H1 (cell line): ENCODE measurements around the gene MARCHF2. TPM values are rescaled to one million over a fixed set of nuclear protein-coding genes. Genes with fewer than 3 reads are reported as not detected.

ENCODE experiments used
- CTCF ChIA-PET: fragments of 300-600 bp; sonication (Branson Sonifier 250); formaldehyde crosslinking; loops from one replicate; lab custom pipeline; 2021; ENCODE audit not compliant: partially characterized antibody; lab: Charles Lee
- POLR2A ChIA-PET: fragments of 300-600 bp; sonication (Branson Sonifier 250); formaldehyde crosslinking; loops from one replicate; lab custom pipeline; 2021; ENCODE audit warnings: inconsistent platforms; ENCODE audit not compliant: partially characterized antibody; lab: Charles Lee
- DNase-seq, 2 experiments: peaks; one replicate each; pipeline versions ENCODE4 v3.0.0 to v3.0.0-alpha.2; 2010 to 2022; ENCODE audit warnings: low spot score in 2 of 2, low read depth in 1 of 2, mixed read lengths in 1 of 2
- FAIRE-seq: peaks from 2 replicates; lab custom pipeline; 2011; peaks lifted over from hg19 to GRCh38; lab: Jason Lieb, UNC
- H2AFZ ChIP-seq: 2 replicates; pipeline ENCODE4 v1.8.1; 2012; ENCODE audit warnings: low read length, inconsistent platforms
- H2AK5ac ChIP-seq: 2 replicates; pipeline ENCODE4 v1.6.1; 2013; ENCODE audit warnings: low read depth, low read length
- H2BK120ac ChIP-seq: replicated peaks from 2 replicates; pipeline ENCODE3; 2013; ENCODE audit warnings: low read depth, low read length, inconsistent platforms
- H2BK12ac ChIP-seq: 2 replicates; pipeline ENCODE4 v1.6.1; 2013; ENCODE audit warnings: low read depth, low read length
- H2BK15ac ChIP-seq: 2 replicates; pipeline ENCODE4 v1.6.1; 2013; ENCODE audit warnings: low read length
- H2BK20ac ChIP-seq: 2 replicates; pipeline ENCODE4 v1.6.1; 2013; ENCODE audit warnings: low read length
- H2BK5ac ChIP-seq: 2 replicates; pipeline ENCODE4 v1.6.1; 2013; ENCODE audit warnings: low read depth, low read length
- H3K14ac ChIP-seq: 2 replicates; pipeline ENCODE4 v1.6.1; 2013; ENCODE audit warnings: inconsistent platforms; ENCODE audit not compliant: insufficient read length
- H3K18ac ChIP-seq: 2 replicates; pipeline ENCODE4 v1.6.1; 2013; ENCODE audit warnings: low read length; ENCODE audit errors: extremely low read depth
- H3K23ac ChIP-seq: 2 replicates; pipeline ENCODE4 v1.6.1; 2013; ENCODE audit warnings: inconsistent platforms; ENCODE audit not compliant: insufficient read length
- H3K23me2 ChIP-seq: 2 replicates; pipeline ENCODE4 v1.6.1; 2013; ENCODE audit warnings: low read depth, low read length
- H3K27ac ChIP-seq: 2 replicates; pipeline ENCODE4 v1.6.1; 2011; ENCODE audit warnings: low read depth, low read length, inconsistent platforms
- H3K27me3 ChIP-seq, 4 experiments: replicated peaks in 1 of 4; 1 replicate in 1 of 4; 2 replicates in 3 of 4; pipeline versions ENCODE4 v1.6.1 to v1.8.1; 2011 to 2013; ENCODE audit warnings: low read length in 3 of 4, mild to moderate bottlenecking in 3 of 4, inconsistent platforms in 2 of 4, mixed read lengths in 2 of 4, moderate library complexity in 1 of 4; ENCODE audit not compliant: control insufficient read depth in 3 of 4, insufficient read depth in 3 of 4; ENCODE audit errors: extremely low read depth in 1 of 4
- H3K36me3 ChIP-seq, 4 experiments: 2 replicates each; pipeline versions ENCODE4 v1.6.1 to v1.8.1; 2011 to 2013; ENCODE audit warnings: mild to moderate bottlenecking in 4 of 4, low read length in 3 of 4, moderate library complexity in 2 of 4, control low read depth in 1 of 4, inconsistent platforms in 1 of 4; ENCODE audit not compliant: insufficient read depth in 4 of 4, control insufficient read depth in 2 of 4
- H3K4ac ChIP-seq: replicated peaks from 2 replicates; pipeline ENCODE3; 2013; ENCODE audit warnings: low read length, low read depth, mixed read lengths, inconsistent platforms; ENCODE audit not compliant: insufficient read length
- H3K4me1 ChIP-seq, 4 experiments: replicated peaks in 1 of 4; 1 replicate in 1 of 4; 2 replicates in 3 of 4; pipeline versions ENCODE4 v1.6.1 to v1.8.1; 2011 to 2013; ENCODE audit warnings: low read length in 3 of 4, inconsistent platforms in 2 of 4, mixed read lengths in 1 of 4; ENCODE audit not compliant: insufficient read depth in 4 of 4, control insufficient read depth in 3 of 4
- H3K4me2 ChIP-seq, 2 experiments: 2 replicates each; pipeline versions ENCODE4 v1.6.1 to v1.8.1; 2011 to 2013; ENCODE audit warnings: low read depth in 2 of 2, low read length in 2 of 2, control low read depth in 1 of 2, inconsistent platforms in 1 of 2, mild to moderate bottlenecking in 1 of 2; ENCODE audit not compliant: insufficient read depth in 1 of 2
- H3K4me3 ChIP-seq, 4 experiments: fragments of 200-600, 300-600 bp in 1 of 4; sonication (generic), shearing (Covaris generic), sonication (Bioruptor Twin) in 1 of 4; 2 replicates each; pipeline versions ENCODE4 v1.5.1 to v1.8.1; 2011 to 2016; ENCODE audit warnings: low read length in 4 of 4, low read depth in 3 of 4, control low read depth in 2 of 4, inconsistent platforms in 2 of 4, mild to moderate bottlenecking in 2 of 4, mixed read lengths in 1 of 4, moderate library complexity in 1 of 4; ENCODE audit not compliant: insufficient read depth in 2 of 4; ENCODE audit errors: extremely low read depth in 1 of 4
- H3K56ac ChIP-seq: replicated peaks from 2 replicates; pipeline ENCODE3; 2013; ENCODE audit warnings: low read depth, mild to moderate bottlenecking, mixed read lengths, low read length, inconsistent platforms; ENCODE audit not compliant: insufficient read length
- H3K79me1 ChIP-seq: 2 replicates; pipeline ENCODE4 v1.6.1; 2013; ENCODE audit warnings: low read depth, low read length, control low read depth
- H3K79me2 ChIP-seq, 2 experiments: 2 replicates each; pipeline versions ENCODE4 v1.6.1 to v1.8.1; 2012 to 2013; ENCODE audit warnings: low read length in 2 of 2, mild to moderate bottlenecking in 2 of 2, inconsistent platforms in 1 of 2; ENCODE audit not compliant: insufficient read depth in 2 of 2, control insufficient read depth in 1 of 2
- H3K9ac ChIP-seq, 4 experiments: replicated peaks in 1 of 4; 1 replicate in 1 of 4; 2 replicates in 3 of 4; pipeline versions ENCODE4 v1.6.1 to v1.8.1; 2011 to 2013; ENCODE audit warnings: low read depth in 3 of 4, low read length in 3 of 4, control low read depth in 2 of 4, mild to moderate bottlenecking in 2 of 4, moderate library complexity in 2 of 4, inconsistent platforms in 1 of 4; ENCODE audit errors: extremely low read depth in 1 of 4
- H3K9me3 ChIP-seq, 2 experiments: 2 replicates each; pipeline versions ENCODE4 v1.6.1 to v1.8.1; 2012 to 2013; ENCODE audit warnings: mild to moderate bottlenecking in 2 of 2, moderate library complexity in 2 of 2, control low read depth in 1 of 2, inconsistent platforms in 1 of 2, low read depth in 1 of 2, low read length in 1 of 2, mixed read lengths in 1 of 2; ENCODE audit not compliant: insufficient read depth in 2 of 2
- H4K20me1 ChIP-seq, 2 experiments: replicated peaks in 1 of 2; 2 replicates each; pipeline versions ENCODE3 to v1.8.1; 2011 to 2013; ENCODE audit warnings: inconsistent platforms in 2 of 2, low read length in 2 of 2, mild to moderate bottlenecking in 1 of 2; ENCODE audit not compliant: insufficient read depth in 2 of 2, control insufficient read depth in 1 of 2
- H4K5ac ChIP-seq: 2 replicates; pipeline ENCODE4 v1.6.1; 2013; ENCODE audit warnings: low read length, low read depth, mixed read lengths, inconsistent platforms; ENCODE audit not compliant: insufficient read length
- H4K8ac ChIP-seq: 2 replicates; pipeline ENCODE4 v1.8.0; 2013; ENCODE audit warnings: mild to moderate bottlenecking, moderate library complexity, low read length, inconsistent platforms; ENCODE audit not compliant: insufficient read depth; ENCODE audit errors: extremely low read depth
- H4K91ac ChIP-seq: replicated peaks from 2 replicates; pipeline ENCODE3; 2013; ENCODE audit warnings: low read length, mixed read lengths, inconsistent platforms; ENCODE audit not compliant: insufficient read length
- CREB1 ChIP-seq: IDR thresholded peaks from 2 replicates; pipeline ENCODE4 v1.6.1; 2012; ENCODE audit warnings: inconsistent platforms
- HDAC6 ChIP-seq: IDR thresholded peaks from one replicate; pipeline ENCODE4 v1.7.1; 2012; ENCODE audit warnings: low read depth, mild to moderate bottlenecking, inconsistent platforms, low read length, moderate library complexity
- JUN ChIP-seq: IDR thresholded peaks from 2 replicates; pipeline ENCODE4 v1.6.1; 2011; ENCODE audit warnings: low read depth, mild to moderate bottlenecking, improper control_type of control experiment, low read length
- KDM4A ChIP-seq: IDR thresholded peaks from one replicate; pipeline ENCODE4 v1.7.1; 2012; ENCODE audit warnings: low read depth, mild to moderate bottlenecking, moderate library complexity, low read length, inconsistent platforms; ENCODE audit not compliant: severe bottlenecking
- POLR2A ChIP-seq, 2 experiments: IDR thresholded peaks; 1 replicate in 1 of 2; 2 replicates in 1 of 2; pipeline ENCODE4 v1.6.1; 2011; ENCODE audit warnings: low read depth in 2 of 2, low read length in 2 of 2, mild to moderate bottlenecking in 2 of 2; ENCODE audit errors: control extremely low read depth in 1 of 2
- RAD21 ChIP-seq, 2 experiments: IDR thresholded peaks in 1 of 2; conservative IDR thresholded peaks in 1 of 2; 2 replicates each; pipeline ENCODE4 v1.6.1; 2011; ENCODE audit warnings: low read depth in 2 of 2, low read length in 2 of 2, improper control_type of control experiment in 1 of 2, inconsistent platforms in 1 of 2, mild to moderate bottlenecking in 1 of 2, moderate library complexity in 1 of 2
- RXRA ChIP-seq: IDR thresholded peaks from 2 replicates; pipeline ENCODE4 v1.6.1; 2011; ENCODE audit warnings: low read depth, mild to moderate bottlenecking, low read length, moderate library complexity; ENCODE audit not compliant: insufficient read depth
- SAP30 ChIP-seq: fragments of 300-600 bp; sonication (generic); IDR thresholded peaks from 2 replicates; pipeline ENCODE4 v1.7.1; 2012; ENCODE audit warnings: low read length, moderate library complexity, mild to moderate bottlenecking, inconsistent platforms; ENCODE audit not compliant: insufficient read depth, insufficient replicate concordance
- SIRT6 ChIP-seq: IDR thresholded peaks from one replicate; pipeline ENCODE4 v1.7.1; 2012; ENCODE audit warnings: low read length, inconsistent platforms
- SP4 ChIP-seq: IDR thresholded peaks from 2 replicates; pipeline ENCODE4 v1.6.1; 2012; ENCODE audit warnings: low read length, inconsistent platforms
- SUZ12 ChIP-seq: fragments of 200-600 bp; sonication (generic); IDR thresholded peaks from 2 replicates; pipeline ENCODE4 v1.6.1; 2012; ENCODE audit warnings: mild to moderate bottlenecking, inconsistent platforms, low read length, moderate library complexity, mixed read lengths
- TCF12 ChIP-seq: IDR thresholded peaks from 2 replicates; pipeline ENCODE4 v1.6.1; 2011; ENCODE audit warnings: low read depth, mild to moderate bottlenecking, low read length
- WGBS, 2 experiments: shearing (Covaris generic) in 1 of 2; methylation state at CpG; one replicate each; pipeline versions ENCODE4 v1.1.6 to v1.1.7; 2013 to 2015; ENCODE audit warnings: low lambda C conversion rate in 2 of 2, mixed read lengths in 2 of 2, inconsistent platforms in 1 of 2, low coverage in 1 of 2, missing lambda C conversion rate in 1 of 2; ENCODE audit not compliant: insufficient replicate concordance in 2 of 2, insufficient coverage in 1 of 2, insufficient read length in 1 of 2; ENCODE audit errors: extremely low coverage in 1 of 2, missing lambda C conversion rate in 1 of 2; 5-methylcytosine and 5-hydroxymethylcytosine counted together
- polyA plus RNA-seq, 7 experiments: library from polyadenylated mRNA; depleted of rRNA in 3 of 7; stranded (reverse) in 5 of 7; unstranded in 2 of 7; fragments of >200 nt in 5 of 7; fragments of 200-250 nt in 2 of 7; gene quantifications; 1 replicate in 5 of 7; 2 replicates in 1 of 7; 4 replicates in 1 of 7; pipeline versions ENCODE4 v1.2.1 to v1.2.3, GENCODE V29; 2011 to 2013; ENCODE audit warnings: missing spikeins in 2 of 7, mixed read lengths in 2 of 7
- total RNA-seq: library from RNA; stranded (reverse); fragmentation: NEBNext Ultra II Directional; extraction: Animal tissue kit (Norgen Biotek cat#: 25700); gene quantifications from 2 replicates; pipeline ENCODE4 v1.2.1, GENCODE V29; 2021
- TF ChIP-seq, protein P1 (sequence below): IDR thresholded peaks from 2 replicates; pipeline ENCODE4 v1.6.1; 2011; ENCODE audit warnings: low read depth, mild to moderate bottlenecking, low read length; ENCODE audit not compliant: insufficient read depth

The MARCHF2 gene
- total and polyA plus RNA-seq, 2 of the 8 experiments (the other 6 are each of a cell fraction or from before 2014, with no cell fraction given), result 18.5 to 46.2 TPM

DNA sequence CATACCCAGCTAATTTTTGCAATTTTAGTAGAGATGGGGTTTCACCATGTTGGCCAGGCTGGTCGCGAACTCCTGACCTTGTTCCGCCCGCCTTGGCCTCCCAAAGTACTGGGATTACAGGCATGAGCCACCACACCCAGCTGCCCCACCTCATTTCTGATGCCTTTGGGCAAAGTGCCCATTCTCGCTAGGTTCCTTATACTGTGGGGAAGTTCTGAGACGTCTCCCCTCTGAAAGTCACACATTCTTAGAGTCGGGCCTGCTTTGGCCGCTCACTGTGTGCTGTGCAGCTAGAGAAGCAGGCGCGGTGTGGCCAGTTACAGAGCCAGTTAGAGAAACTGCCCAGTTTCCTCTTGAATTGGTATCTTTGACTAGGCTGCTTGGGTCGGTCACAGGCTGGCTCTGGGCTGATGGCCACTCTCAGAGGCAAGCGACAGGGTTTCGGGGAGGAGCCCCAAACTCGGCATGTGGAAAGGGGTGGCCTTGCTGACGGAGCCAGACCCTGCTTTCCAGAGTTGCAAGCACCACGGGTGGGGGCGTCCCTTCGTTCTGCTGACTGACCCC, 71.3 kb downstream of the MARCHF2 start:
- Histone ChIP-seq H3K27me3 (no peaks in the 10 kb centered on the region), H3K4me3 (no peak overlapping the region), H4K20me1 (peaks cover 22 to 49% of the 10 kb centered on the region in 2 experiments), H2BK15ac (no peak overlapping the region), H3K4ac (no peak overlapping the region), H3K23ac (no peak overlapping the region), H3K79me1 (peaks cover 20% of the 10 kb centered on the region), H3K56ac (no peak overlapping the region), H3K79me2 (peaks cover 0 to 47% of the 10 kb centered on the region in 2 experiments; a peak in 2 of 4 replicates), H4K5ac (no peak overlapping the region), H2BK120ac (no peak overlapping the region), H2AFZ (no peak overlapping the region), H3K36me3 (peaks cover 33 to 75% (median 54%) of the 10 kb centered on the region in 4 experiments), H3K18ac (no peak overlapping the region), H2BK12ac (no peak overlapping the region), H3K9me3 (no peaks in the 10 kb centered on the region), H3K9ac (no peak overlapping the region), H2BK5ac (no peak overlapping the region), H4K91ac (no peak overlapping the region), H3K23me2 (no peaks in the 10 kb centered on the region; the same call in 1 of the 2 replicates), H2BK20ac (no peak overlapping the region), H3K4me1 (no peaks in the 10 kb centered on the region; a peak in 1 of 7 replicates), H2AK5ac (no peak overlapping the region), H4K8ac (no peak overlapping the region), H3K14ac (no peak overlapping the region), H3K27ac (no peak overlapping the region), H3K4me2 (no peak overlapping the region)
- POLR2A ChIA-PET, result interaction anchor here (2.2 to 2.7 kb wide), 2 partner anchors 22 to 38 kb away, joined by 5 to 11 read pairs; no protein-coding TSS in a partner anchor
- CTCF ChIA-PET, result interaction anchor here (0.6 to 2.5 kb wide), 5 partner anchors 8 to 96 kb away, joined by 3 to 9 read pairs (median 4); no protein-coding TSS in a partner anchor
- DNase-seq (no peak), FAIRE-seq (no peak)
- 95% methylated on average over 17 of the region's 18 CpGs; no CpG with 5 or more reads in 1 of the 2 experiments for WGBS, 2 experiments
- TF ChIP-seq CREB1 (no peak), JUN (no peak), SIRT6 (no peak), SUZ12 (no peak), SP4 (no peak), TCF12 (no peak), SAP30 (no peak), RAD21 (IDR thresholded peaks at IDR 0.05 in 1 of 2, conservative IDR thresholded peaks at IDR 0.05 in 1 of 2; ENCODE audit: low read depth in 2 of 2, low read length in 2 of 2) (no peak), POLR2A (IDR thresholded peaks at IDR 0.05; ENCODE audit: control extremely low read depth in 1 of 2, low read depth in 2 of 2, low read length in 2 of 2) (no peak), KDM4A (no peak), HDAC6 (no peak), RXRA (no peak)
- TF ChIP-seq, protein P1, sequence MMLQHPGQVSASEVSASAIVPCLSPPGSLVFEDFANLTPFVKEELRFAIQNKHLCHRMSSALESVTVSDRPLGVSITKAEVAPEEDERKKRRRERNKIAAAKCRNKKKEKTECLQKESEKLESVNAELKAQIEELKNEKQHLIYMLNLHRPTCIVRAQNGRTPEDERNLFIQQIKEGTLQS, result no peak
